Activated CD4-positive, alpha-beta T cell treated with anti-CD3 and anti-CD28 coated beads, Interleukin-2, amount 50 U/mL, for 48 hours (primary cell): Measurements from ENCODE around the gene ALOX5.
"Not testable (repeated sequence)": the region's sequence is repeated elsewhere in the genome, so short reads cannot be mapped to it uniquely, and the experiment has no call there.

Experiments
- DNase-seq, 2 experiments: peaks; one replicate each; pipeline ENCODE4 v3.0.0-alpha.2; 2020

Gene ALOX5

GRCh38 chr10:45373576-45374349, at the start of gene ALOX5:
TSS of gene ALOX5 (plus strand) at chr10:45374216. CDS start at chr10:45374280, 64 bp downstream.
- peak; percentile 22 to 27 for DNase-seq

DNA sequence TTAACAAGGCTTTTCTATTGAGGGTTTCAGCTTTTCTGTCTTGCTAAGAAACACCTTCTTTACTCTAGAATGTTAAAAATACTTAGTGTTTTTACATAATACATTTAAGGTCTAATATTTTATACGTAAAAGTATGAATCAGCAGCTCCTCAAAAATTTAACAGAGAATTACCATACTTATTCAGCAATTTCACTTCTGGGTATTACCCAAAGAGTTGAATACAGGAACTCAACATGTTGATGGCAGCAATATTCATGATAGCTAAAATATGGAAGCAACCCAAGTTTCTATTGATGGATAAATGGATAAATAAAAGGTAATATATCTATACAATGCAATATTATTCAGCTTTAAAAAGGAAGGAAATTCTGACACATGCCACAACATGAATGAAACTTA, 48.9 kb upstream of the ALOX5 start:
- no peak for DNase-seq

DNA sequence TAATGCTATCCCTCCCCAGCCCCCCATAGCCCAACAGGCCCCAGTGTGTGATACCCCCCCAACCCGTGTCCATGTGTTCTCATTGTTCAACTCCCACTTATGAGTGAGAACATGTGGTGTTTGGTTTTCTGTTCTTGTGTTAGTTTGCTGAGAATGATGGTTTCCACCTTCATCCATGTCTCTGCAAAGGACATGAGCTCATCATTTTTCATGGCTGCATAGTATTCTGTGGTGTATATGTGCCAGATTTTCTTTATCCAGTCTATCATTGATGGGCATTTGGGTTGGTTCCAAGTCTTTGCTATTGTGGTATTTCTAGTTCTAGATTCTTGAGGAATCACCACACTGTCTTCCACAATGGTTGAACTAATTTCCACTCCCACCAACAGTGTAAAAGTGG, 47.2 kb upstream of the ALOX5 start:
- DNase-seq: not testable (repeated sequence)

GRCh38 chr10:45331824-45332223, 42.2 kb upstream of the ALOX5 start:
- not testable (repeated sequence) for DNase-seq

GRCh38 chr10:45339894-45340293, 34.1 kb upstream of the ALOX5 start:
- DNase-seq: no peak

GRCh38 chr10:45340420-45340819, 33.6 kb upstream of the ALOX5 start:
- not testable (repeated sequence) for DNase-seq

GRCh38 chr10:45346652-45347335, 27.2 kb upstream of the ALOX5 start:
- not testable (repeated sequence) for DNase-seq

DNA sequence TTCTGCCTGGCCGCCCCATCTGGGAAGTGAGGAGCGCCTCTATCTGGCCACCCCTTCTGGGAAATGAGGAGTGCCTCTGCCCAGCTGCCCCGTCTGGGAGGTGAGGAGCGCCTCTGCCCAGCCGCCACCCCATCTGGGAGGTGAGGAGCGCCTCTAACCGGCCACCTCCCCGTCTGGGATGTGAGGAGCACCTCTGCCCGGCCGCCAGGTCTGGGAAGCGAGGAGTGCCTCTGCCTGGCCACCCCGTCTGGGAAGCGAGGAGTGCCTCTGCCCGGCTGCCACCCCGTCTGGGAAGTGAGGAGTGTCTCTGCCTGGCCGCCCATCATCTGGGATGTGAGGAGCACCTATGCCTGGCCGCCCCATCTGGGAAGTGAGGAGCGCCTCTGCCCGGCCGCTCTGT, 26.6 kb upstream of the ALOX5 start:
- not testable (repeated sequence) for DNase-seq

- not testable (repeated sequence) for DNase-seq
Observed at GRCh38 chr10:45348196-45348765, 25.7 kb upstream of the ALOX5 start.

- peak in 1 of 2 experiments; percentile 24 for DNase-seq
Observed at GRCh38 chr10:45353186-45353585, 20.8 kb upstream of the ALOX5 start.

DNA sequence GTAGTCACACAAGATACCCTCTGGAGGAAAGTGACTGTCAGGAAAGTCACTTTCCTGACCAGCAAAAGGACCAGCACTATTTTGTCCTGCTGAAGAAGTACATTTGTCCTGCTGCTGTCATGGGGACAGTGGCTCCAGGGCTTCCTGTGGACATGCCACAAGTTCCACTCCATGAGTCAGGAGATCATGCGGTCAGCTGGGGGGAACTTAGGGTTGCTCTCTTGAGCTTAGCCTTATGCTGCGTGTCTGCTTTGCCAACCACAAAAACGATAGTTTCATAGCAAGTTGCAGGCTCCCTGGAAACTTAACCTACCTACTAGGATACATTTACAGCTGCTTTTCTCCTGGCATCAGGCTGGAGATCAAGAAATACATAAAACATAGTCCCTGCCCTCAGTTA, 19.8 kb upstream of the ALOX5 start:
- DNase-seq: no peak

DNA sequence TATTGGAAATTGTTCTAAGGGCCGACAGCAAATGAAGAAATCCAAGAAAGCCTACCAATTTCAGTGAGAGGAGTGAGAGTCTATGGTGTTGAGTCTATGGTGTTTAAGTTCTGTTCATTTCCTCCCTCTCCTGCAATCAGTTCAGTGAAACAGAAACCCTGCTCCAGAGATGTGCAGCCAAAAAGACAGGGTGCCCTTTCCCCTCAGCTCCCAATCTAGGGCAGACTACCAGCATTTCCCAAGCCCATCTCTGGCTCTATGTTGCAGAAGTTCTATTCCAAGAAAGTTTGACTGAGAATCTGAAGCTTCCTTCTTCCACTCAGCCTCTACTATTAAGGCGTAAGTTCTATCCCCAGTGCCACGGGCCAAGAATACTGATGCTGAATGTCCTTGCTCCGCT, 18.5 kb upstream of the ALOX5 start:
- no peak for DNase-seq

- not testable (repeated sequence) for DNase-seq
Observed at GRCh38 chr10:45358961-45359360, 15.1 kb upstream of the ALOX5 start.

DNA sequence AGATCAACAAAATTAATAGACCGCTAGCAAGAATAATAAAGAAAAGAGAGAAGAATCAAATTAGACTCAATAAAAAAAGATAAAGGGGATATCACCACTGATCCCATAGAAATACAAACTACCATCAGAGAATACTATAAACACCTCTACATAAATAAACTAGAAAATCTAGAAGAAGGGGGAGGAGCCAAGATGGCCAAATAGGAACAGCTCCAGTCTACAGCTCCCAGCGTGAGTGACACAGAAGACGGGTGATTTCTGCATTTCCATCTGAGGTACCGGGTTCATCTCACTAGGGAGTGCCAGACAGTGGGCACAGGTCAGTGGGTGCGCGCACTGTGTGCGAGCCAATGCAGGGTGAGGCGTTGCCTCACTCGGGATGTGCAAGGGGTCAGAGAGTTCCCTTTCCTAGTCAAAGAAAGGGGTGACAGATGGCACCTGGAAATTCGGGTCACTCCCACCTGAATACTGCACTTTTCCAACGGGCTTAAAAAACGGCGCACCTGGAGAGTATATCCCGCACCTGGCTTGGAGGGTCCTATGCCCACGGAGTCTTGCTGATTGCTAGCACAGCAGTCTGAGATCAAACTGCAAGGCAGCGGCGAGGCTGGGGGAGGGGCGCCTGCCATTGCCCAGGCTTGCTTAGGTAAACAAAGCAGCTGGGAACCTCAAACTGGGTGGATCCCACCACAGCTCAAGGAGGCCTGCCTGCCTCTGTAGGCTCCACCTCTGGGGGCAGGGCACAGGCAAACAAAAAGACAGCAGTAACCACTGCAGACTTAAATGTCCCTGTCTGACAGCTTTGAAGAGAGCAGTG, 11.8 kb upstream of the ALOX5 start:
- DNase-seq: not testable (repeated sequence)

DNA sequence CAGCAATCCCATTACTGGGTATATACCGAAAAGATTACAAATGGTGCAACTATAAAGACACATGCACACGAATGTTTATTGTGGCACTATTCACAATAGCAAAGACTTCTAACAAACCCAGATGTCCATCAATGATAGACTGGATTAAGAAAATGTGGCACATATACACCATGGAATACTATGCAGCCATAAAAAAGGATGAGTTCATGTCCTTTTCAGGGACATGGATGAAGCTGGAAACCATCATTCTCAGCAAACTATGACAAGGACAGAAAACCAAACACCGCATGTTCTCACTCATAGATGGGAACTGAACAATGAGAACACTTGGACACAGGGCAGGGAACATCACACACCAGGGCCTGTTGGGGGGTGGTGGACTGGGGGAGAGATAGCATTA, 6.4 kb upstream of the ALOX5 start:
- DNase-seq: not testable (repeated sequence)

GRCh38 chr10:45368181-45368580, 5.8 kb upstream of the ALOX5 start:
- no peak for DNase-seq

- no peak for DNase-seq
Observed at GRCh38 chr10:45370202-45370955, 3.6 kb upstream of the ALOX5 start.

- DNase-seq: no peak
Observed at GRCh38 chr10:45371560-45371959, 2.5 kb upstream of the ALOX5 start.

DNA sequence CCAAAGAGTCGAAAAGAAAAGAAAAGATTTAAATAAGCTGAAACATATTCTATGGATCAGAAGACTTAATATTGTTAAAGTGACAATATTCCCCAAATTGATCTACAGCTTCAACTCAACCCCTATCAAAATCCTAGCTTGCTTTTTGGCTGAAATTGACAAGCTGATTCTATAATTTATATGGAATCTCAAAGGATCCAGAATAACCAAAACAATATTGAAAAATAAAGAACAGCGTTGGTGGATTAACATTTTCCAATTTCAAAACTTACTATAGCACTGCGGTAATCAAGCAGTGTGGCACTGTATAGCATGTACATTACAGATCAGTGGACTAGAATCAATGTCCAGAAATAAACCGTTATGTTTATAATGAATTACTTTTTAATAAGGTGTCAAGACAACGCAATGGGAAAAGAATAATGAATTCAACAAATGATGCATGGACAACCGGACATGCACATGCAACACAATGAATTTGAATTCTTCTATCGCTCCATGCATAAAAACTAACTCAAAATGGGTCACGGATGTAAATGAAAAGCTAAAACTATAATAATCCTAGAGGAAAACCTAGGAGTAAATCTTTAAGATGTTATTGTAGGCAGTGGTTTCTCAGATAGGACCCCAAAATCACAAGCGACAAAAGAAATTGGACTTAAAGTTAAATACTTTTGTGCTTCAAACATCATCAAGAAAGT, 1.6 kb upstream of the ALOX5 start:
- DNase-seq: no peak

DNA sequence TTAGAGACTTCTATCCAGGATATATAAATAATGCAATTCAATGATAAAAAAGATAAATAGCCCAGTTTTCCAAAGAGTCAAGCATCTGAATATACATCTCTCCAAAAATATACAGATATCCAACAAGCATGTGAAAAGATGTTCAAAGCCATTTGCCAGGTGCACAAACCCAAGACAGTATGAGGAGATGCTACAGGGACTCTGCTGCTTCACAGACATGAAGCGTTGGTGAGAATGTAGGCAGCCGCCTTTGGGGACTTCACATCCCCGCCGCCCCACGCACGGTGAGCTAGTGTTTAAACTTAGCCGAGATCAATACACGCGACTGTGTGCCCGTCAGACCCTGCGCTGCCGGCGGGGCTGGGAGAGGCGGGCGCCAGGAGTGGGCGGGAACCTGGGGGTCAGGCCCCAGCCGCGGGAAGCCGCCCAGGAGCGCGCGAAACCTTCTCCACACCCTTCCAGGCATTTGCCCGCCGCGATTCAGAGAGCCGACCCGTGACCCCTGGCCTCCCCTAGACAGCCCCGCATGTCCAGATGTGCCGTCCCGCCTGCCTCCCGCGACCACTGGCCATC, 927 bp upstream of the ALOX5 start:
- DNase-seq: peak; percentile 27 to 30

DNA sequence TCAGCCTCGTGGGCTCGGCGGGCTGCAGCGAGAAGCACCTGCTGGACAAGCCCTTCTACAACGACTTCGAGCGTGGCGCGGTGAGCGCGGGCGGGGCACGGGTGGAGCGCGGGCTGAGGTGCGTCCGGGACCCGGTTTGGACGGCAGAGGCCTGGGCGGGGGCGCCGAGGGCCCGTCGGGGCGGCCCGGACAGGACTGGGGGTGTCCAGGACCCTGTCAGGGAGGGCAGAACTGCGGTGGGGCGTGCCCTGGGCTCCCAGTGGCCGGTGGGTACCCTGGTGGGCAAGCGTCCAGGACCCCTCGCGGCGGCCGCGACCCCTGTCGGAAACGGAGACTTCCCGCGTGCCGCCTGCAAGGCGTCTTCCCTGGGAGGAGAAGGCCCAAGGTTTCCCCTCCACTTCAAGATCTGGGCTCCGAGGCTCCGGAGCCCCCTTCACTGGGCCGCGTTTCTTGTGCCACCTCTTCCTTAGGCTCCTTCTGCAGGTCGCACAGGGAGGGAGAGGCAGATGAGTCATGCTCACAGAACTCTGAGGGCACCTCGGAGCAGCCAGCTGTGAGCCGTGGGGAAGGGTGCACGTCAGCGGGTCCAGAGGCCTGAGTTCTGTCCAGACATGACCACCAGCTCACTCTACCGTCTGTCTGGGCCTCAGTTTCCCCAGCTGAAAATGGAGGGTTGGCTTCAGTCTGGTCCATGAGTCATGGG, 485 bp downstream of the ALOX5 start:
- DNase-seq: peak in 1 of 2 experiments; percentile 18
